GM12892 (cell line): ENCODE data around the gene DDX39B.
"Not testable (repeated sequence)": the region's sequence is repeated elsewhere in the genome, so short reads cannot be mapped to it uniquely, and the experiment has no call there.

Experiments
- POLR2A ChIP-seq: IDR thresholded peaks from 2 replicates; pipeline ENCODE4 v1.6.1; 2011; ENCODE audit warnings: low read depth, low read length, control low read depth
- POLR2AphosphoS5 ChIP-seq: IDR thresholded peaks from 2 replicates; pipeline ENCODE4 v1.6.1; 2011; ENCODE audit warnings: low read depth, low read length, control low read depth
- TAF1 ChIP-seq: IDR thresholded peaks from 2 replicates; pipeline ENCODE4 v1.6.1; 2011; ENCODE audit warnings: low read depth, mild to moderate bottlenecking, control low read depth, low read length, borderline replicate concordance

DNA sequence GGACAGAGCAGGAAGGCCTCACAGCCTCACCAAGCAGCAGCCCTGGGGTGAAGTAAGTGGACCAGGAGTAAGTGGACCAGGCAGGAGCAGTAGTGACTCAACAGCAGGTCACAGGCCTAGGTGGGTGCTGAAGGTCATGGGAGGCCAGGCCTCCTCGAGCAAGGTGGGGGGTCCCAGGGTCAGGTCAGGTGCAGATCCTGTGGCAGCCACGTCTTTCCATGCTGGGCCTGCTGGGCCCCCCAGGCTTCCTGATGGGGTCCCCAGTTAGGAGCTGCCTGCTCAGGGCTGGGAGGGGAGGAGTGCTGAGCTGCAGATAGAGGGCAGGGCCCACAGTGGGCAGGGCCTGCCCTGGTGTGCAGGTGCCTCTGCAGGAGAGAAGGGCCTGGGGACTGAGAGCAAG is 32.8 kb downstream of the DDX39B start:
- TF ChIP-seq POLR2A, POLR2AphosphoS5, TAF1: not testable (repeated sequence)
